ENCODE measurements around the gene ITGB3BP.

GRCh38 chr1:63545780-63546179 lies 22.8 kb upstream of the ITGB3BP start:
- TF ChIP-seq CTCF (IDR thresholded peaks at IDR 0.05; ENCODE audit: insufficient read depth, low read length, poor library complexity, severe bottlenecking): no peak
- no peak for TF ChIP-seq EZH2phosphoT487 (conservative IDR thresholded peaks at IDR 0.05; ENCODE audit: low read length)
